Astrocyte of the spinal cord (primary cell): Measurements from ENCODE around the gene NACAD.

ENCODE experiments used
- DNase-seq: peaks from one replicate; pipeline ENCODE4 v3.0.0; 2011; ENCODE audit warnings: low read depth, low spot score
- H3K4me3 ChIP-seq: 2 replicates; pipeline ENCODE4 v1.5.1; 2011; ENCODE audit warnings: low read depth, mild to moderate bottlenecking, low read length, moderate library complexity
- in situ Hi-C: cut with HindIII; loops from 2 replicates; pipeline ENCODE4 v1.10.0; 2017; ENCODE audit warnings: low sequenced_read_pairs
- TF ChIP-seq, protein P1 (sequence below): IDR thresholded peaks from 2 replicates; pipeline ENCODE4 v1.5.1; 2012; ENCODE audit warnings: low read depth, mild to moderate bottlenecking, low read length, inconsistent platforms

The NACAD gene

DNA sequence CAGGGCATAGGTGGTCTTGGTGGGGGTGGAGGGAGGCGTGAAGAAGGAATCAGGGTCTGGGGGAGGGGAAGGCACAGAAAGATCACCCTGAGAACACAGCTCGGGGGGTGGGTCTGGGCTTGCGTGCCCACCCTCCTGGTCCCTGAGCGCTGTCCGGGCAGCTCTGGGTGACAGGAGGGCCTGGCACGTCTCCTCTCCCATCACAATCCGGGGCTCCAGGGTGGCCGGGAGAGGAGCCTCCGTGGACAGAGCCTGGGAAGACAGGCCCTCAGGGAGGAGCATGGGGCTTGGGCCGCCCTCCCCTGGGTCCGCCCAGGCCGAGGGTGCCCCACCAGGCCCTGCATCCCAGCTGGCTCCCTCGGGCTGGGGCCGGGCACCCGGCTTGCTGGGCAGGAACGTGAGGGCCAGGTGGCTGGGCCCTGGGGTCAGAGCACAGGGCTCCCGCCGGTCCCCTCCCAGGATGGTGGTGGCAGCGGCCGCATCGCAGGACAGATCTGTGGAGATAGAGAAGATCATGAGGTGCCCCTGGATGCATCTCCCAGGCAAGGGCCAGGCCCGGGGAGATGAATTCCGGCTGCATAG, 3.1 kb downstream of the NACAD start:
- no peak for DNase-seq
- in situ Hi-C loops: no loop called here
- TF ChIP-seq, protein P1, sequence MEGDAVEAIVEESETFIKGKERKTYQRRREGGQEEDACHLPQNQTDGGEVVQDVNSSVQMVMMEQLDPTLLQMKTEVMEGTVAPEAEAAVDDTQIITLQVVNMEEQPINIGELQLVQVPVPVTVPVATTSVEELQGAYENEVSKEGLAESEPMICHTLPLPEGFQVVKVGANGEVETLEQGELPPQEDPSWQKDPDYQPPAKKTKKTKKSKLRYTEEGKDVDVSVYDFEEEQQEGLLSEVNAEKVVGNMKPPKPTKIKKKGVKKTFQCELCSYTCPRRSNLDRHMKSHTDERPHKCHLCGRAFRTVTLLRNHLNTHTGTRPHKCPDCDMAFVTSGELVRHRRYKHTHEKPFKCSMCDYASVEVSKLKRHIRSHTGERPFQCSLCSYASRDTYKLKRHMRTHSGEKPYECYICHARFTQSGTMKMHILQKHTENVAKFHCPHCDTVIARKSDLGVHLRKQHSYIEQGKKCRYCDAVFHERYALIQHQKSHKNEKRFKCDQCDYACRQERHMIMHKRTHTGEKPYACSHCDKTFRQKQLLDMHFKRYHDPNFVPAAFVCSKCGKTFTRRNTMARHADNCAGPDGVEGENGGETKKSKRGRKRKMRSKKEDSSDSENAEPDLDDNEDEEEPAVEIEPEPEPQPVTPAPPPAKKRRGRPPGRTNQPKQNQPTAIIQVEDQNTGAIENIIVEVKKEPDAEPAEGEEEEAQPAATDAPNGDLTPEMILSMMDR: no peak
- H3K4me3 ChIP-seq: no peak overlapping the region

DNA sequence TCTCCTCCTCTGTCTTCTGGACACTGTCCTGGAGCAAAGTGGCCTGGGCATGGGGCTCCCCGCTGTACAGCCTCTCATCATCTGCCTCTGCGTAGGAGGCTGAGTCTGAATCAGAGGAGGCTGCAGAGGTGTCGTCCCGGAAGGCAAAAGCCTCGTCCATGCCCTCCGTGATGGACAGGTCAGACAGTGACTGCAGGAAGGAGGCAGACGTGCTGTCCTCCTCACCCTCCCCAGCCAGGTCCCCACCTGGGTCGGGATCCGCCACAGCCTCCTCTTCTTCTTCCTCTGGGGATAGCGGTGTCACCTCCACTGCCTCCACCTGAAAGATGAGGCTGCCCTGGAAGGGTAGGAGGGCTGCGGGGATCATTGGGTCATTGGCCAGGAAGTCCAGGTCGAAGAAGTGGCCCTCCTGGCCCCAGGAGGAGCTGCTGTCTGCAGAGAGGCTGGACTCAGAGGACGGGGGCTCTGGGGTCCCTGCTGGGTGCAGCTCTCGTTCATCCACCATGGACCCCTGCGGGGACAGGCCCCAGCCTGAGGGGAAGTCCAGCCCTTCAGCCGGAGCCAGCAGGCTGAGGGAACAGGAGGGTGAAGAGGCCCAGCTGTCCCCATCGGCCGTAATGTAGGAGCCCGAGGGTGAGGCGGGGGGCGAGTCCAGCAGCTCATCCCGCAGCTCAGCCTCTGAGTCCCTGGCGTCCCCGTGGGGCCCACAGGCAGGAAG, 3.7 kb downstream of the NACAD start:
- in situ Hi-C loops: no loop called here
- DNase-seq: no peak
- H3K4me3 ChIP-seq: no peak overlapping the region
- TF ChIP-seq, protein P1: no peak

- in situ Hi-C loops: no loop called here
- TF ChIP-seq, protein P1: no peak
- DNase-seq: no peak
- H3K4me3 ChIP-seq: no peak overlapping the region
Observed at GRCh38 chr7:45084336-45084735, 4.4 kb downstream of the NACAD start.

DNA sequence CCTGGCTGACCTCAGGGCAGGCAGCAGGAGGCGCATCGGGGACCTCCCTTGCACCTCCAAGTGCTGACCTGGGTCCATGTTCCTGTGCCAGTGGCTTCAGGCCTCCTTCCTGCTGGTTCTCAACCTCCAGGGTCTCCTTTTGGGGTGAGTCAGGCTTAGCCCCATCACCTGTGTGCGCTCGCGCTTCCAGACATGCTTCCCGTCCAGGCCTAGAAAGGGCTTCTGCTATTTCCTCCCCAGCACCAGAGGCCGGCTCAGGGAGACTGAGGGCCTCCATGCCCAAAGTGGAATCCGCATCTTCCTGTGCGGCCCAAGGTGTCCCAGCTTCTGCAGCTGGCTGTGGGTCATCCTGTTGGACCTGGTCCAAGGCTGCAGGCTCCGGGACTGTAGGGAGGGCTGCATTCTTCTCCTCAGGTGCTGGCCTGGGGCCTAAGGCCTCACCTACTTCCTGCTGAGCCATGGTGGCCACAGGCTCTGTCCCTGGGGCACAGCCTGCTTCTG, 5.9 kb downstream of the NACAD start:
- in situ Hi-C loops: no loop called here
- DNase-seq: no peak
- no peak overlapping the region for H3K4me3 ChIP-seq
- TF ChIP-seq, protein P1: no peak

- in situ Hi-C loops: no loop called here
- H3K4me3 ChIP-seq: no peak overlapping the region
- TF ChIP-seq, protein P1: no peak
- no peak for DNase-seq
Observed at GRCh38 chr7:45082031-45082830, 6.5 kb downstream of the NACAD start.

GRCh38 chr7:45081670-45081974, 7.1 kb downstream of the NACAD start:
- H3K4me3 ChIP-seq: no peak overlapping the region
- TF ChIP-seq, protein P1: no peak
- no peak for DNase-seq
- in situ Hi-C loops: no loop called here
